Left lung (tissue), 10 donors: ENCODE measurements around the gene LSP1. TPM values are rescaled to one million over a fixed set of nuclear protein-coding genes. Genes with fewer than 3 reads are reported as not detected.

Experiments
- ATAC-seq: fragments of 200-7000 bp; cut with Tn5 transposase; one replicate; pipeline ENCODE4 v1.9.1; 2020; ENCODE audit warnings: moderate library complexity
- DNase-seq, 4 donors: peaks; one replicate each; pipeline ENCODE4 v3.0.0-alpha.2; 2013 to 2020
- H3K27ac ChIP-seq, 2 donors: fragments of 200-600 bp; sonication (generic) in 1 of 2; one replicate each; pipeline versions ENCODE4 v1.5.0 to v1.8.0; 2020 to 2021
- H3K27me3 ChIP-seq, 2 donors: fragments of 200-600 bp; sonication (generic) in 1 of 2; one replicate each; pipeline versions ENCODE4 v1.5.0 to v1.8.0; 2020 to 2021
- H3K36me3 ChIP-seq, 2 donors: fragments of 200-600 bp; sonication (generic) in 1 of 2; one replicate each; pipeline versions ENCODE4 v1.5.0 to v1.8.0; 2020 to 2021
- H3K4me1 ChIP-seq, 2 donors: fragments of 200-600 bp; one replicate each; pipeline ENCODE4 v1.8.0; 2021
- H3K4me3 ChIP-seq, 2 donors: fragments of 200-600 bp; sonication (generic) in 1 of 2; one replicate each; pipeline versions ENCODE4 v1.5.0 to v1.8.0; 2020 to 2021; ENCODE audit warnings: mild to moderate bottlenecking in 1 of 2
- H3K9me3 ChIP-seq, 2 donors: fragments of 200-600 bp; sonication (generic) in 1 of 2; one replicate each; pipeline versions ENCODE4 v1.5.0 to v1.8.0; 2020 to 2021
- intact Hi-C, 2 donors: fragments of 100-400 bp; cut with DNase I; formaldehyde crosslinking; loops; one replicate each; pipeline versions ENCODE4 v1.11.2 to v1.14.2; 2022
- polyA plus RNA-seq, 6 donors: library from polyadenylated mRNA; unstranded; fragments of 120-200 nt; gene quantifications; one replicate each; pipeline ENCODE4 v1.2.1, GENCODE V29; 2013; ENCODE audit not compliant: insufficient read length in 6 of 6
- total RNA-seq, 2 donors: library from RNA; stranded (reverse); fragmentation: NEBNext Ultra II Directional; extraction: Animal tissue kit (Norgen Biotek cat#: 25700); gene quantifications; one replicate each; pipeline ENCODE4 v1.2.1, GENCODE V29; 2021
- TF ChIP-seq, protein P1 (sequence below), 2 donors: fragments of 200-600 bp; sonication (generic) in 1 of 2; IDR thresholded peaks; one replicate each; pipeline versions ENCODE4 v1.5.0 to v1.8.0; 2021; ENCODE audit warnings: antibody characterized with exemption in 2 of 2
- donor health status: DM: no; HTN: yes; CAD: no.
- donor health status: DM: no; HTN: no; CAD: no.

LSP1 gene
- total and polyA plus RNA-seq, 8 donors = 5.9 to 76.6 (median 7.5) TPM

DNA sequence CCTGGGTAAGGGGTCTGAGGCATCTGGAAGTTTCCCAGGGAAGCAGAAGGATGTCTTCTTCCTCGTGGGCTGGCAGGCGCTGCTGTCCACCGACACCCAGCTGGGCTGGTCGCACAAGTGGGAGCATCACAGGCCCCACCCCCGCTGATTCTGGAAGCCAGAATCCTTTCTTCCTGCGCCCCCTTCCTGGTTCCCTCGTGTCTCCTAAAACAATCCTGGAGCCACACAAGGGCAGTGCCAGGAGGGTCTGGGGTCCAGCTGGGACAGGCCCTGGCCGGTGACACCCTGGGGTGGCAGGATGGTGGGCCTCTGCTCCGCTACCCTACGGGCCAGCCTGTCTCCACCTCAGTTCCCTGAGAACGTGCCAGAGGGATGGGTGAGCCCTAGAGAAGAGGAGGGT lies 4.2 kb downstream of the LSP1 start:
- ATAC-seq = no peak
- intact Hi-C loops = no loop called here
- Histone ChIP-seq H3K4me3 (no peak overlapping the region), H3K9me3 (no peaks in the 10 kb centered on the region), H3K36me3 (no peaks in the 10 kb centered on the region), H3K27me3 (no peaks in the 10 kb centered on the region), H3K27ac (no peak overlapping the region), H3K4me1 (peaks cover 0 to 63% of the 10 kb centered on the region in 2 donors)
- TF ChIP-seq, protein P1, sequence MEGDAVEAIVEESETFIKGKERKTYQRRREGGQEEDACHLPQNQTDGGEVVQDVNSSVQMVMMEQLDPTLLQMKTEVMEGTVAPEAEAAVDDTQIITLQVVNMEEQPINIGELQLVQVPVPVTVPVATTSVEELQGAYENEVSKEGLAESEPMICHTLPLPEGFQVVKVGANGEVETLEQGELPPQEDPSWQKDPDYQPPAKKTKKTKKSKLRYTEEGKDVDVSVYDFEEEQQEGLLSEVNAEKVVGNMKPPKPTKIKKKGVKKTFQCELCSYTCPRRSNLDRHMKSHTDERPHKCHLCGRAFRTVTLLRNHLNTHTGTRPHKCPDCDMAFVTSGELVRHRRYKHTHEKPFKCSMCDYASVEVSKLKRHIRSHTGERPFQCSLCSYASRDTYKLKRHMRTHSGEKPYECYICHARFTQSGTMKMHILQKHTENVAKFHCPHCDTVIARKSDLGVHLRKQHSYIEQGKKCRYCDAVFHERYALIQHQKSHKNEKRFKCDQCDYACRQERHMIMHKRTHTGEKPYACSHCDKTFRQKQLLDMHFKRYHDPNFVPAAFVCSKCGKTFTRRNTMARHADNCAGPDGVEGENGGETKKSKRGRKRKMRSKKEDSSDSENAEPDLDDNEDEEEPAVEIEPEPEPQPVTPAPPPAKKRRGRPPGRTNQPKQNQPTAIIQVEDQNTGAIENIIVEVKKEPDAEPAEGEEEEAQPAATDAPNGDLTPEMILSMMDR (IDR thresholded peaks at IDR 0.05) = no peak
- peak in 1 of 4 donors; percentile 55 for DNase-seq

DNA sequence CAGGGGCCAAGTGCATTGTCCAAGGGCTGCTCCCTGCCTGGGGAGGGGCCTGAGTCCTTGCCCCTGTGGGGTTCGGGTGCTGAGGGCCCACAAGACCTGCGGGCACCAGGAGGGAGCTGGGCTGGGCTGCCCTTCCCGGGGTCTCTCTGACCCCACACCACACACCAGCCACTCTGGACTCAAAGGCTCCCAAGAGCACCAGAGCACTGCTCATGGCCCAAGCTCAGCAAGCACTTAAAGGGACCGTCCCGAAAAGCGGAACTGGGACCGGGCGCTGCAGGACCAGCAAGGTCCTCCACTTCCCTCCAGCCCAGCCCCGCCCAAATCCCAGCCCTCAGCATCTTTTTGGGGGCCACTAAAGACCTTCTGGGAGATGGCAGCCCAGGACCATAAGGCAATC lies 5.3 kb downstream of the LSP1 start:
- no peaks in the 10 kb centered on the region for H3K9me3 ChIP-seq
- DNase-seq (peak in 1 of 4 donors; percentile 81), ATAC-seq (no peak)
- TF ChIP-seq, protein P1 (IDR thresholded peaks at IDR 0.05) = no peak
- no peak overlapping the region for H3K27ac ChIP-seq
- intact Hi-C loops = no loop called here
- H3K27me3 ChIP-seq = no peaks in the 10 kb centered on the region
- H3K36me3 ChIP-seq = no peaks in the 10 kb centered on the region
- H3K4me3 ChIP-seq = no peak overlapping the region
- H3K4me1 ChIP-seq = peaks cover 1 to 64% of the 10 kb centered on the region in 2 donors

DNA sequence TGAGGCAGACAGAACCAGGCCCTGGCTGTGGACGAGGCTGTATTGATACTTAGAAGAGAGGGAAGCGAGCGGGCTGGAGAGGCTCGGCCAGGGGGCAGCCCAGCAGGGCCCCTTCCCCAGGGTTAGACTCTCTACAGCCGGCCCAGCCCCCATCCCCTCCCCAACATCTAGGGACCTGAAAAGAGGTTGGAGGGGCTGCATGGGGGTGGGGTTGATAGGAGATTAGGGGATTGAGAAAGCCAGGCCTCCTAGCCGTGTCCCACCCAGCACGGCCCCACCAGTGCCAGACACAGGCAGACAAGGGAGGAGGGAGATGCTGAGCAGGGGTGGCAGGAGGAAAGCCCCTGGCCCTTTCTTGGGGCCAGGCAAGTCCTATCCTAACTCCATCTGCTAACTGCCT lies 5.7 kb downstream of the LSP1 start:
- ATAC-seq = no peak

DNA sequence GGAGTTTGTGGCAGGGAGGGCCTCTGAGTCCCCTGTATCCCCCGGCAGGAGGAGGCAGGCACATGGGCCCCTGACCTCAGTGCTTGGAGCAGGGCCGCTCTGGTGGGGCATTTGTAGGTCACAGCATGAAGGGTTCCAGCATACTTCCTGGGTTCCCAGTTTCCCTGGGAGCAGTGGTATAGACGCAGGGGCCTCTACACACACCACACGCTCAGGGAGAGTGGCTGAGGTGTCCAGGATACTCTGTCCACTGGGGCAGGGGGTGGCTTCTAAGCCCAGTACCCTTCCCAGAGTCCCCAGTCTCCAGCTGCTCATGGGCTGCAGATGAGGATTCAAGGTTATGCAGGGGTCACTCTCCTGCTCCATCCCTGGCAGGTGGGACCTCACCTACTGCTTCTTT lies 6.1 kb downstream of the LSP1 start:
- Histone ChIP-seq H3K4me3 (no peak overlapping the region), H3K9me3 (no peaks in the 10 kb centered on the region), H3K27me3 (no peaks in the 10 kb centered on the region), H3K27ac (no peak overlapping the region), H3K4me1 (peaks cover 6 to 65% of the 10 kb centered on the region in 2 donors), H3K36me3 (no peaks in the 10 kb centered on the region)
- DNase-seq (no peak), ATAC-seq (no peak)
- intact Hi-C loops = no loop called here
- TF ChIP-seq, protein P1 (IDR thresholded peaks at IDR 0.05) = no peak

More for the DNA sequence above, 5.7 kb downstream of the LSP1 start:
- intact Hi-C loops = no loop called here
- H3K9me3 ChIP-seq = no peaks in the 10 kb centered on the region
- TF ChIP-seq, protein P1 (IDR thresholded peaks at IDR 0.05) = no peak
- H3K27me3 ChIP-seq = no peaks in the 10 kb centered on the region
- no peaks in the 10 kb centered on the region for H3K36me3 ChIP-seq
- H3K27ac ChIP-seq = no peak overlapping the region
- DNase-seq = peak in 1 of 4 donors; percentile 45
- H3K4me3 ChIP-seq = no peak overlapping the region
- H3K4me1 ChIP-seq = peaks cover 4 to 64% of the 10 kb centered on the region in 2 donors

DNA sequence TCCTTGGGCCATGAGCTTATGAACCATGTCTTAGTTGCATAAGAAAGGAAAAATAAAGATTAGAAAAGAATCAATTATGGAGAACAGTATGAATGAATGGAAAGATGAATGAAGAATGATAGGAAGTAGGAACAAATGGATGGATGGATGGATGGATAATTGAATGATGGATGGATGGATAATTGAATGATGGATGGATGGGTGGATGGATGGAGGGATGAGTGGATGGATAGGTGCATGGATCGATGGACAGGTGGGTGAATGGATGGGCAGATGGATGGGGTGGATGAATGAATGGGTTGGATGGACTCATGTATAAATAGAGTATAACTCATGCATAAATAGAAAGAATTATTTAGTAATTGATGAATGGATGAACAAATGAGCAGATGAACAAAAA lies 7.2 kb downstream of the LSP1 start:
- no peak for DNase-seq
- H3K4me1 ChIP-seq = peaks cover 13 to 65% of the 10 kb centered on the region in 2 donors

More for the DNA sequence above, 7.2 kb downstream of the LSP1 start:
- ATAC-seq = no peak
- Histone ChIP-seq H3K36me3 (no peaks in the 10 kb centered on the region), H3K27ac (no peak overlapping the region), H3K27me3 (no peaks in the 10 kb centered on the region), H3K4me3 (no peak overlapping the region), H3K9me3 (no peaks in the 10 kb centered on the region)
- TF ChIP-seq, protein P1 (IDR thresholded peaks at IDR 0.05) = no peak
- intact Hi-C loops = no loop called here
